ENCODE measurements around the gene HOXC6. TPM values are rescaled to one million over a fixed set of nuclear protein-coding genes. Genes with fewer than 3 reads are reported as not detected.

HOXC6 gene
- total RNA-seq, 1 experiment from 2014 or later = 2.8 TPM

DNA sequence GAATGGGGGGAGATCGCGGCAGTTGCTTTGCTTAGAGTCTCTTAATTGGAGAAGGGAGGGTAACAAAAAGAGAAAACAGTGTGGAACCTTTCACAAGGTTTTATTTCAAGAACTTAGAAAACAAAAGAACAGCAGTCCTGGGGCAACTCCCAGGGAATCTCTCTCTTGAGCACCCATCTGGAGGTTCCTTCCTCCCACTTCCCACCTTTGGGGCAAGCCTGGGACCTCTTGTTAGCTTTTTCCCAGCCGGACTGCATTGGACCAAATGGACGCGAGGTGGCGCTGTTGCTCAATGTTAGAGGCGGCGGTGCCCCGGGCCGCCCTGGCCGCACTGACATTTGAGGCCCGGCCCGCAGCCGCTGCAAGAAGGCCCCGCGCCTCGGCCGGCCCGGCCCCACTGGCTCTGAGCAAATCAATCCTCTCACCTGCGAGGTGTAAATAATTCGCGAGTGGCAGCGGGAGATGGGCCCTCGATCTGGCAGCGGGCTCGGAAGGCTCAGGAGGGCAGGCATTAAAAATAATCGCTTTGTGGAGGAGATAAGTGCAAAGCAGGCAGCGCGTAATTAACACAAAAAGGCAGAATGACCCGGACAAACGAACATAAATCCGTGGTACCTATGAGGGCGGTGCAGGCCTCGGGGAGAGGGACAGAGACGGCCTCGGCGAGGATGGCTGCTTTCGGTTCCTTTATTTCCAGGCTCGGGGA, 22.2 kb upstream of the HOXC6 start:
- CTCF ChIA-PET = interaction anchor here (0.6 to 1.5 kb wide), 7 partner anchors 21 to 208 kb away, joined by 3 to 17 read pairs (median 3); partner anchors contain the start of genes HOXC10 and HOXC5
- Histone ChIP-seq H3K27ac (ENCODE audit: low read length) (no peak overlapping the region), H3K27me3 (ENCODE audit: low read length) (no peaks in the 10 kb centered on the region), H3K4me1 (ENCODE audit: insufficient read depth, low read length) (peaks cover 25% of the 10 kb centered on the region), H3K9ac (ENCODE audit: low read length) (peak overlapping the region; percentile 37), H3K4me2 (ENCODE audit: low read length) (peak overlapping the region; percentile 71), H3K9me2 (replicated peaks; ENCODE audit: low read length) (no peaks in the 10 kb centered on the region), H2AFZ (ENCODE audit: low read length) (peak overlapping the region; percentile 63), H3K9me3 (ENCODE audit: low read length) (no peaks in the 10 kb centered on the region), H3K79me2 (ENCODE audit: low read length) (peaks cover 18% of the 10 kb centered on the region), H4K20me1 (ENCODE audit: low read length) (no peaks in the 10 kb centered on the region), H3K4me3 (ENCODE audit: low read length) (peak overlapping the region; percentile 47; the same call in 1 of the 2 replicates), H3F3A (ENCODE audit: low read length, unreplicated experiment) (no peaks in the 10 kb centered on the region), H3K36me3 (ENCODE audit: low read depth, low read length) (no peaks in the 10 kb centered on the region)
- peak; percentile 91 for DNase-seq
- ATAC-seq = peak; percentile 68
- TF ChIP-seq, protein P1, sequence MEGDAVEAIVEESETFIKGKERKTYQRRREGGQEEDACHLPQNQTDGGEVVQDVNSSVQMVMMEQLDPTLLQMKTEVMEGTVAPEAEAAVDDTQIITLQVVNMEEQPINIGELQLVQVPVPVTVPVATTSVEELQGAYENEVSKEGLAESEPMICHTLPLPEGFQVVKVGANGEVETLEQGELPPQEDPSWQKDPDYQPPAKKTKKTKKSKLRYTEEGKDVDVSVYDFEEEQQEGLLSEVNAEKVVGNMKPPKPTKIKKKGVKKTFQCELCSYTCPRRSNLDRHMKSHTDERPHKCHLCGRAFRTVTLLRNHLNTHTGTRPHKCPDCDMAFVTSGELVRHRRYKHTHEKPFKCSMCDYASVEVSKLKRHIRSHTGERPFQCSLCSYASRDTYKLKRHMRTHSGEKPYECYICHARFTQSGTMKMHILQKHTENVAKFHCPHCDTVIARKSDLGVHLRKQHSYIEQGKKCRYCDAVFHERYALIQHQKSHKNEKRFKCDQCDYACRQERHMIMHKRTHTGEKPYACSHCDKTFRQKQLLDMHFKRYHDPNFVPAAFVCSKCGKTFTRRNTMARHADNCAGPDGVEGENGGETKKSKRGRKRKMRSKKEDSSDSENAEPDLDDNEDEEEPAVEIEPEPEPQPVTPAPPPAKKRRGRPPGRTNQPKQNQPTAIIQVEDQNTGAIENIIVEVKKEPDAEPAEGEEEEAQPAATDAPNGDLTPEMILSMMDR (conservative IDR thresholded peaks at IDR 0.05; ENCODE audit: low read depth, low read length) = peak; percentile 95
- TF ChIP-seq EZH2phosphoT487 (IDR thresholded peaks at IDR 0.05; ENCODE audit: borderline replicate concordance, low read length) = no peak
- intact Hi-C loops (cut with micrococcal nuclease) = loop anchor here (1.0 kb wide), 1 partner anchor 195 kb away; no protein-coding TSS in a partner anchor
- POLR2A ChIA-PET (ENCODE audit: unreplicated experiment) = interaction anchor here (0.7 kb wide), 1 partner anchor 186 kb away, joined by 9 read pairs; no protein-coding TSS in a partner anchor
- no TSS peak for BruUV-seq (replicated peaks)

GRCh38 chr12:54006559-54007220, 21.6 kb upstream of the HOXC6 start:
- H3K4me3 ChIP-seq (ENCODE audit: low read length) = peak overlapping the region; percentile 47; the same call in 1 of the 2 replicates
- CTCF ChIA-PET = interaction anchor here (0.6 to 1.5 kb wide), 4 partner anchors 22 to 195 kb away, joined by 3 to 17 read pairs (median 7); partner anchors contain the start of gene HOXC10
- H3K36me3 ChIP-seq (ENCODE audit: low read depth, low read length) = no peaks in the 10 kb centered on the region
- H3K27ac ChIP-seq (ENCODE audit: low read length) = no peak overlapping the region
- POLR2A ChIA-PET (ENCODE audit: unreplicated experiment) = interaction anchor here (0.5 kb wide), 1 partner anchor 185 kb away, joined by 14 read pairs; no protein-coding TSS in a partner anchor
- H2AFZ ChIP-seq (ENCODE audit: low read length) = peak overlapping the region; percentile 63
- DNase-seq = no peak
- H3K9me3 ChIP-seq (ENCODE audit: low read length) = no peaks in the 10 kb centered on the region
- ATAC-seq = no peak
- H3K4me2 ChIP-seq (ENCODE audit: low read length) = peak overlapping the region; percentile 71
- H3K9me2 ChIP-seq (replicated peaks; ENCODE audit: low read length) = no peaks in the 10 kb centered on the region
- no peaks in the 10 kb centered on the region for H3F3A ChIP-seq (ENCODE audit: low read length, unreplicated experiment)
- TF ChIP-seq, protein P1 (conservative IDR thresholded peaks at IDR 0.05; ENCODE audit: low read depth, low read length) = no peak
- TF ChIP-seq EZH2phosphoT487 (IDR thresholded peaks at IDR 0.05; ENCODE audit: borderline replicate concordance, low read length) (no peak), EZH2 (IDR thresholded peaks at IDR 0.05; ENCODE audit: low read length, unreplicated experiment) (no peak)
- BruUV-seq (replicated peaks) = no TSS peak
- intact Hi-C loops (cut with micrococcal nuclease) = loop anchor here (1.0 kb wide), 1 partner anchor 195 kb away; no protein-coding TSS in a partner anchor
- H3K9ac ChIP-seq (ENCODE audit: low read length) = peak overlapping the region; percentile 37
- no peaks in the 10 kb centered on the region for H4K20me1 ChIP-seq (ENCODE audit: low read length)
- H3K27me3 ChIP-seq (ENCODE audit: low read length) = no peaks in the 10 kb centered on the region
- peaks cover 32% of the 10 kb centered on the region for H3K4me1 ChIP-seq (ENCODE audit: insufficient read depth, low read length)
- H3K79me2 ChIP-seq (ENCODE audit: low read length) = peaks cover 24% of the 10 kb centered on the region

Measured in PC-3 (cell line).